ENCODE results near the gene EPX.
A peak's percentile ranks its signal among the peaks of the same experiment; 100 is the strongest.

EPX gene

GRCh38 chr17:58172369-58173071 is 20.0 kb upstream of the EPX start:
- DNase-seq (ENCODE audit: low read depth in 1 of 2, low spot score in 1 of 2): peak in 1 of 2 experiments; percentile 41
- H3K27me3 ChIP-seq (ENCODE audit: insufficient read depth, poor library complexity, severe bottlenecking): peaks cover 4% of the 10 kb centered on the region
- TF ChIP-seq REST (IDR thresholded peaks at IDR 0.05; ENCODE audit: insufficient replicate concordance, low read depth): peak; percentile 85
- no peak for TF ChIP-seq POLR2AphosphoS5 (IDR thresholded peaks at IDR 0.05; ENCODE audit: low read depth)
- TF ChIP-seq SPI1 (IDR thresholded peaks at IDR 0.05; ENCODE audit: borderline replicate concordance, low read depth): peak; percentile 29; the same call in 1 of the 2 replicates
- TF ChIP-seq GABPA (IDR thresholded peaks at IDR 0.05; ENCODE audit: low read depth): no peak
- TF ChIP-seq CTCF (IDR thresholded peaks at IDR 0.05; ENCODE audit: insufficient read depth, low read length): peak; percentile 18
- no peak overlapping the region for H3K27ac ChIP-seq (replicated peaks)
- no peak overlapping the region for H3K4me3 ChIP-seq (replicated peaks; ENCODE audit: insufficient read depth, low read length)

DNA sequence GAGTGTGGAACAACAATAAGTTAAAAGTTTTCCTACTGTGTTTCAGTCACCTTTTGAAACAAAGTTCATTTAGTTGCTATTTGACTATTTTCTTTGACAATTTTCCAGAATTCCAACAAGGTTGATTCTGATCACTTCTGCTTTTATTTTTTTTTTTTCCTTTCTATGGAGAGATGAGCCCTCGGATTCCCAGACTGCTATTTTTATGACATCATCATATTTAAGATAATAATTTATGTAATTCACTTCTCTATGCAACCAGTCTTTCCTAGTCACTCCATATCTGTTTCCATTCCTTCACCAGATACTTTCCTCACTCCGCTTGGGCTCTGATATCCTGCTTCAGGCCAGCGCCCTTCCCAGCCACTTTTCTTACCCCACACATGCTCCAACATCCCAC is 17.7 kb upstream of the EPX start:
- no peak for DNase-seq (ENCODE audit: low read depth in 1 of 2, low spot score in 1 of 2)
- H3K27me3 ChIP-seq (ENCODE audit: insufficient read depth, poor library complexity, severe bottlenecking): peaks cover 4% of the 10 kb centered on the region
- no peak overlapping the region for H3K27ac ChIP-seq (replicated peaks)
- no peak for TF ChIP-seq REST (IDR thresholded peaks at IDR 0.05; ENCODE audit: insufficient replicate concordance, low read depth)
- TF ChIP-seq CTCF (IDR thresholded peaks at IDR 0.05; ENCODE audit: insufficient read depth, low read length): no peak
- no peak for TF ChIP-seq SPI1 (IDR thresholded peaks at IDR 0.05; ENCODE audit: borderline replicate concordance, low read depth)
- TF ChIP-seq POLR2AphosphoS5 (IDR thresholded peaks at IDR 0.05; ENCODE audit: low read depth): no peak
- no peak for TF ChIP-seq GABPA (IDR thresholded peaks at IDR 0.05; ENCODE audit: low read depth)
- H3K4me3 ChIP-seq (replicated peaks; ENCODE audit: insufficient read depth, low read length): no peak overlapping the region

DNA sequence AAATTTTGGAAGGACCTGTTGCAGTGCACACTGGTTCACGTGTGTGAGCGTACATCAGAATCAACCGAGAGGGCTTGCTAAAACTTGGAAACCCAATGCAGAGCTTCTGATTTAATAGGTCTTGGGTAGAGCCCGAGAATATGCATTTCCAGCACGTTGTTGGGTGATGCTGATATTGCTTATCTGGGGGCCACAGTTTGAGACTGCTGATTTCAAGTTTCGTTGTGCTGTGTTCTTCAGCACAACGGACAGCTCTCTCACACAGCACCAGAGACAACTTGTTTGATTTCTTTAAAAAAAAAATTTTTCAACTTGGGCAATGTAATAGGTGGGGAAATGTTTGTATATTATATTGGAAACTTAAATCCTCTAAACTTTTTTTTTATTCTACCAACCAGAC is 16.3 kb upstream of the EPX start:
- TF ChIP-seq POLR2AphosphoS5 (IDR thresholded peaks at IDR 0.05; ENCODE audit: low read depth) (no peak), REST (IDR thresholded peaks at IDR 0.05; ENCODE audit: insufficient replicate concordance, low read depth) (peak; percentile 95)
- no peak for DNase-seq (ENCODE audit: low read depth in 1 of 2, low spot score in 1 of 2)
- H3K27me3 ChIP-seq (ENCODE audit: insufficient read depth, poor library complexity, severe bottlenecking): no peaks in the 10 kb centered on the region
- no peak overlapping the region for H3K27ac ChIP-seq (replicated peaks)
- no peak overlapping the region for H3K4me3 ChIP-seq (replicated peaks; ENCODE audit: insufficient read depth, low read length)
